DND-41 (cell line): ENCODE measurements around the gene BRD3.

ENCODE experiments used
- CTCF ChIP-seq: IDR thresholded peaks from 2 replicates; pipeline ENCODE4 v1.5.1; 2012; ENCODE audit warnings: borderline replicate concordance, low read length, moderate library complexity, mild to moderate bottlenecking; ENCODE audit not compliant: poor library complexity, severe bottlenecking; ENCODE audit errors: extremely low read depth
- EZH2 ChIP-seq: IDR thresholded peaks from 3 replicates; pipeline ENCODE4 v1.6.1; 2012; ENCODE audit warnings: borderline replicate concordance, low read depth, mild to moderate bottlenecking, moderate library complexity, low read length, inconsistent platforms; ENCODE audit not compliant: severe bottlenecking

DNA sequence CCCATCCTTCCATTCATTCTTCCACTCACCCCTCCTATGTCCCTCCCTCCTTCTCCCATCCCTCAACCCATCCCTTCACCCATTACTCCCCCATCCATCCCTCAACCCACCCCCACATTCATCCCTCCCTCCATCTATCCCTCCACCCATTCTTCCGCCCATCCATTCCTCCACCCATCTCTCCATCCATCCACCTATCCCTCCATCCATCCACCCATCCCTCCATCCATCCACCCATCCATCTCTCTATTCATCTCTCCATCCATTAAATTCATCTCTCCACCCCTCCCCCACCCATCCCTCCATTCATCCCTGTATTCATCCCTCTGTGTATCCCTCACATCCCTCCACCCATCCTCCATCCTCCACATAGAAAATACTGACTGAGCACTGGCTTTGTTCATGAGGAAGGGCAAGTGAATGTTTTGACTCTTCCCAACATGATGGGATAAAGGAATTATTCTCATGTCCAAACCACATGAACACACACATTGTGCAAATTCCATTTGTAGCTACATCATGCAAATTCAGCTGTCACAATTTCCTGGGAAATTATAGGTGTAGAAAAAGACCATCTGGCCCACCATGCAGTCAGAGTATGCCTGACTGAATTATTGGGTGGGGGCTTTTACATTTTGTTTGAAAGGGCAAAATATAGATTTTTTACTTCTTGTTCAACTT, 68.8 kb downstream of the BRD3 start:
- TF ChIP-seq EZH2 = no peak
- TF ChIP-seq CTCF = no peak
